H1 (cell line): ENCODE data around the gene FGF12. TPM values are rescaled to one million over a fixed set of nuclear protein-coding genes. Genes with fewer than 3 reads are reported as not detected.

Experiments
- CTCF ChIA-PET: fragments of 300-600 bp; sonication (Branson Sonifier 250); formaldehyde crosslinking; loops from one replicate; lab custom pipeline; 2021; ENCODE audit not compliant: partially characterized antibody; lab: Charles Lee
- POLR2A ChIA-PET: fragments of 300-600 bp; sonication (Branson Sonifier 250); formaldehyde crosslinking; loops from one replicate; lab custom pipeline; 2021; ENCODE audit warnings: inconsistent platforms; ENCODE audit not compliant: partially characterized antibody; lab: Charles Lee
- DNase-seq, 2 experiments: peaks; one replicate each; pipeline versions ENCODE4 v3.0.0 to v3.0.0-alpha.2; 2010 to 2022; ENCODE audit warnings: low spot score in 2 of 2, low read depth in 1 of 2, mixed read lengths in 1 of 2
- FAIRE-seq: peaks from 2 replicates; lab custom pipeline; 2011; peaks lifted over from hg19 to GRCh38; lab: Jason Lieb, UNC
- H2AFZ ChIP-seq: 2 replicates; pipeline ENCODE4 v1.8.1; 2012; ENCODE audit warnings: low read length, inconsistent platforms
- H2AK5ac ChIP-seq: 2 replicates; pipeline ENCODE4 v1.6.1; 2013; ENCODE audit warnings: low read depth, low read length
- H2BK120ac ChIP-seq: replicated peaks from 2 replicates; pipeline ENCODE3; 2013; ENCODE audit warnings: low read depth, low read length, inconsistent platforms
- H2BK12ac ChIP-seq: 2 replicates; pipeline ENCODE4 v1.6.1; 2013; ENCODE audit warnings: low read depth, low read length
- H2BK15ac ChIP-seq: 2 replicates; pipeline ENCODE4 v1.6.1; 2013; ENCODE audit warnings: low read length
- H2BK20ac ChIP-seq: 2 replicates; pipeline ENCODE4 v1.6.1; 2013; ENCODE audit warnings: low read length
- H2BK5ac ChIP-seq: 2 replicates; pipeline ENCODE4 v1.6.1; 2013; ENCODE audit warnings: low read depth, low read length
- H3K14ac ChIP-seq: 2 replicates; pipeline ENCODE4 v1.6.1; 2013; ENCODE audit warnings: inconsistent platforms; ENCODE audit not compliant: insufficient read length
- H3K18ac ChIP-seq: 2 replicates; pipeline ENCODE4 v1.6.1; 2013; ENCODE audit warnings: low read length; ENCODE audit errors: extremely low read depth
- H3K23ac ChIP-seq: 2 replicates; pipeline ENCODE4 v1.6.1; 2013; ENCODE audit warnings: inconsistent platforms; ENCODE audit not compliant: insufficient read length
- H3K23me2 ChIP-seq: 2 replicates; pipeline ENCODE4 v1.6.1; 2013; ENCODE audit warnings: low read depth, low read length
- H3K27ac ChIP-seq: 2 replicates; pipeline ENCODE4 v1.6.1; 2011; ENCODE audit warnings: low read depth, low read length, inconsistent platforms
- H3K27me3 ChIP-seq, 4 experiments: replicated peaks in 1 of 4; 1 replicate in 1 of 4; 2 replicates in 3 of 4; pipeline versions ENCODE4 v1.6.1 to v1.8.1; 2011 to 2013; ENCODE audit warnings: low read length in 3 of 4, mild to moderate bottlenecking in 3 of 4, inconsistent platforms in 2 of 4, mixed read lengths in 2 of 4, moderate library complexity in 1 of 4; ENCODE audit not compliant: control insufficient read depth in 3 of 4, insufficient read depth in 3 of 4; ENCODE audit errors: extremely low read depth in 1 of 4
- H3K36me3 ChIP-seq, 4 experiments: 2 replicates each; pipeline versions ENCODE4 v1.6.1 to v1.8.1; 2011 to 2013; ENCODE audit warnings: mild to moderate bottlenecking in 4 of 4, low read length in 3 of 4, moderate library complexity in 2 of 4, control low read depth in 1 of 4, inconsistent platforms in 1 of 4; ENCODE audit not compliant: insufficient read depth in 4 of 4, control insufficient read depth in 2 of 4
- H3K4ac ChIP-seq: replicated peaks from 2 replicates; pipeline ENCODE3; 2013; ENCODE audit warnings: low read length, low read depth, mixed read lengths, inconsistent platforms; ENCODE audit not compliant: insufficient read length
- H3K4me1 ChIP-seq, 4 experiments: replicated peaks in 1 of 4; 1 replicate in 1 of 4; 2 replicates in 3 of 4; pipeline versions ENCODE4 v1.6.1 to v1.8.1; 2011 to 2013; ENCODE audit warnings: low read length in 3 of 4, inconsistent platforms in 2 of 4, mixed read lengths in 1 of 4; ENCODE audit not compliant: insufficient read depth in 4 of 4, control insufficient read depth in 3 of 4
- H3K4me2 ChIP-seq, 2 experiments: 2 replicates each; pipeline versions ENCODE4 v1.6.1 to v1.8.1; 2011 to 2013; ENCODE audit warnings: low read depth in 2 of 2, low read length in 2 of 2, control low read depth in 1 of 2, inconsistent platforms in 1 of 2, mild to moderate bottlenecking in 1 of 2; ENCODE audit not compliant: insufficient read depth in 1 of 2
- H3K4me3 ChIP-seq, 4 experiments: fragments of 200-600, 300-600 bp in 1 of 4; sonication (generic), shearing (Covaris generic), sonication (Bioruptor Twin) in 1 of 4; 2 replicates each; pipeline versions ENCODE4 v1.5.1 to v1.8.1; 2011 to 2016; ENCODE audit warnings: low read length in 4 of 4, low read depth in 3 of 4, control low read depth in 2 of 4, inconsistent platforms in 2 of 4, mild to moderate bottlenecking in 2 of 4, mixed read lengths in 1 of 4, moderate library complexity in 1 of 4; ENCODE audit not compliant: insufficient read depth in 2 of 4; ENCODE audit errors: extremely low read depth in 1 of 4
- H3K56ac ChIP-seq: replicated peaks from 2 replicates; pipeline ENCODE3; 2013; ENCODE audit warnings: low read depth, mild to moderate bottlenecking, mixed read lengths, low read length, inconsistent platforms; ENCODE audit not compliant: insufficient read length
- H3K79me1 ChIP-seq: 2 replicates; pipeline ENCODE4 v1.6.1; 2013; ENCODE audit warnings: low read depth, low read length, control low read depth
- H3K79me2 ChIP-seq, 2 experiments: 2 replicates each; pipeline versions ENCODE4 v1.6.1 to v1.8.1; 2012 to 2013; ENCODE audit warnings: low read length in 2 of 2, mild to moderate bottlenecking in 2 of 2, inconsistent platforms in 1 of 2; ENCODE audit not compliant: insufficient read depth in 2 of 2, control insufficient read depth in 1 of 2
- H3K9ac ChIP-seq, 4 experiments: replicated peaks in 1 of 4; 1 replicate in 1 of 4; 2 replicates in 3 of 4; pipeline versions ENCODE4 v1.6.1 to v1.8.1; 2011 to 2013; ENCODE audit warnings: low read depth in 3 of 4, low read length in 3 of 4, control low read depth in 2 of 4, mild to moderate bottlenecking in 2 of 4, moderate library complexity in 2 of 4, inconsistent platforms in 1 of 4; ENCODE audit errors: extremely low read depth in 1 of 4
- H3K9me3 ChIP-seq, 2 experiments: 2 replicates each; pipeline versions ENCODE4 v1.6.1 to v1.8.1; 2012 to 2013; ENCODE audit warnings: mild to moderate bottlenecking in 2 of 2, moderate library complexity in 2 of 2, control low read depth in 1 of 2, inconsistent platforms in 1 of 2, low read depth in 1 of 2, low read length in 1 of 2, mixed read lengths in 1 of 2; ENCODE audit not compliant: insufficient read depth in 2 of 2
- H4K20me1 ChIP-seq, 2 experiments: replicated peaks in 1 of 2; 2 replicates each; pipeline versions ENCODE3 to v1.8.1; 2011 to 2013; ENCODE audit warnings: inconsistent platforms in 2 of 2, low read length in 2 of 2, mild to moderate bottlenecking in 1 of 2; ENCODE audit not compliant: insufficient read depth in 2 of 2, control insufficient read depth in 1 of 2
- H4K5ac ChIP-seq: 2 replicates; pipeline ENCODE4 v1.6.1; 2013; ENCODE audit warnings: low read length, low read depth, mixed read lengths, inconsistent platforms; ENCODE audit not compliant: insufficient read length
- H4K8ac ChIP-seq: 2 replicates; pipeline ENCODE4 v1.8.0; 2013; ENCODE audit warnings: mild to moderate bottlenecking, moderate library complexity, low read length, inconsistent platforms; ENCODE audit not compliant: insufficient read depth; ENCODE audit errors: extremely low read depth
- H4K91ac ChIP-seq: replicated peaks from 2 replicates; pipeline ENCODE3; 2013; ENCODE audit warnings: low read length, mixed read lengths, inconsistent platforms; ENCODE audit not compliant: insufficient read length
- RXRA ChIP-seq: IDR thresholded peaks from 2 replicates; pipeline ENCODE4 v1.6.1; 2011; ENCODE audit warnings: low read depth, mild to moderate bottlenecking, low read length, moderate library complexity; ENCODE audit not compliant: insufficient read depth
- WGBS, 2 experiments: shearing (Covaris generic) in 1 of 2; methylation state at CpG; one replicate each; pipeline versions ENCODE4 v1.1.6 to v1.1.7; 2013 to 2015; ENCODE audit warnings: low lambda C conversion rate in 2 of 2, mixed read lengths in 2 of 2, inconsistent platforms in 1 of 2, low coverage in 1 of 2, missing lambda C conversion rate in 1 of 2; ENCODE audit not compliant: insufficient replicate concordance in 2 of 2, insufficient coverage in 1 of 2, insufficient read length in 1 of 2; ENCODE audit errors: extremely low coverage in 1 of 2, missing lambda C conversion rate in 1 of 2; 5-methylcytosine and 5-hydroxymethylcytosine counted together
- polyA plus RNA-seq, 7 experiments: library from polyadenylated mRNA; depleted of rRNA in 3 of 7; stranded (reverse) in 5 of 7; unstranded in 2 of 7; fragments of >200 nt in 5 of 7; fragments of 200-250 nt in 2 of 7; gene quantifications; 1 replicate in 5 of 7; 2 replicates in 1 of 7; 4 replicates in 1 of 7; pipeline versions ENCODE4 v1.2.1 to v1.2.3, GENCODE V29; 2011 to 2013; ENCODE audit warnings: missing spikeins in 2 of 7, mixed read lengths in 2 of 7
- total RNA-seq: library from RNA; stranded (reverse); fragmentation: NEBNext Ultra II Directional; extraction: Animal tissue kit (Norgen Biotek cat#: 25700); gene quantifications from 2 replicates; pipeline ENCODE4 v1.2.1, GENCODE V29; 2021

Gene FGF12
- total and polyA plus RNA-seq, 2 of the 8 experiments (the other 6 are each of a cell fraction or from before 2014, with no cell fraction given) = 4.1 to 16.6 TPM

DNA sequence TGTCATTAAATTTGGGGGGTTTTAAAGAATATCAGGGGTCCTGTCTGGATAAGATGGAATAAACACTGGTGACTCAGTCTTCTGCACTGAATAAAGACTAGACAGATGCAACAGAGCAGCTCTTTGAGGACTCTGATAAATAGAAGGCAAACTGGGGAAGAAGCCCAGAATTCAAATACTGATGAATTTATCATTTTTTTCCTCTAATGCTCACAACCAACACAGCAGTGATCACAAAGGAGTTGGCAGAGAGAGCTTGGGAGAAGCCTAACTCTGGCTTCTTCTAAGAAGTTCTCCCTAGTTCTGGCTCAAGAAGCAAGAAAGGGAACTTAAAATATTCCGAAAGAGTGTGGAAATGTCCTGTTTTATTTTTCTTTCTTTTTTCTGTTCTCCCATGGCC lies 597.8 kb downstream of the FGF12 start:
- H2AFZ ChIP-seq = no peak overlapping the region
- FAIRE-seq (no peak), DNase-seq (no peak)
- POLR2A ChIA-PET = no interaction called here
- no peak overlapping the region for H2AK5ac ChIP-seq
- H3K18ac ChIP-seq = no peak overlapping the region
- WGBS, 2 experiments = 85% methylated on average over 1 of the region's 1 CpG; no CpG with 5 or more reads in 1 of the 2 experiments
- H2BK20ac ChIP-seq = no peak overlapping the region
- no peaks in the 10 kb centered on the region for H3K23me2 ChIP-seq
- H3K79me2 ChIP-seq = no peaks in the 10 kb centered on the region
- no peak overlapping the region for H4K91ac ChIP-seq
- CTCF ChIA-PET = interaction anchor here (0.9 to 3.5 kb wide), 11 partner anchors 12 to 315 kb away, joined by 3 to 14 read pairs (median 5); no protein-coding TSS in a partner anchor
- H3K9me3 ChIP-seq = no peaks in the 10 kb centered on the region
- no peak for TF ChIP-seq RXRA
- no peak overlapping the region for H3K56ac ChIP-seq
- H3K27me3 ChIP-seq = no peaks in the 10 kb centered on the region
- no peak overlapping the region for H2BK5ac ChIP-seq
- H4K8ac ChIP-seq = no peak overlapping the region
- no peak overlapping the region for H4K5ac ChIP-seq
- H3K4me1 ChIP-seq = no peaks in the 10 kb centered on the region
- no peak overlapping the region for H2BK15ac ChIP-seq
- H3K9ac ChIP-seq = no peak overlapping the region
- H3K36me3 ChIP-seq = no peaks in the 10 kb centered on the region
- no peak overlapping the region for H2BK12ac ChIP-seq
- H3K4me3 ChIP-seq = no peak overlapping the region
- no peak overlapping the region for H3K23ac ChIP-seq
- H3K27ac ChIP-seq = no peak overlapping the region
- H3K4me2 ChIP-seq = no peak overlapping the region
- H2BK120ac ChIP-seq = no peak overlapping the region
- no peaks in the 10 kb centered on the region for H4K20me1 ChIP-seq
- H3K79me1 ChIP-seq = no peaks in the 10 kb centered on the region
- H3K14ac ChIP-seq = no peak overlapping the region
- H3K4ac ChIP-seq = no peak overlapping the region
